HG03565 (cell line): ENCODE measurements around the gene TBC1D30.

Experiments
- ATAC-seq: cut with Tn5 transposase; IDR thresholded peaks from one replicate; pipeline ENCODE4 v1.9.1; 2021; ENCODE audit warnings: mild to moderate bottlenecking, moderate library complexity; ENCODE audit not compliant: unreplicated experiment

TBC1D30 gene

GRCh38 chr12:64802180-64802775, 22.2 kb upstream of the TBC1D30 start:
- peak; percentile 45 for ATAC-seq

DNA sequence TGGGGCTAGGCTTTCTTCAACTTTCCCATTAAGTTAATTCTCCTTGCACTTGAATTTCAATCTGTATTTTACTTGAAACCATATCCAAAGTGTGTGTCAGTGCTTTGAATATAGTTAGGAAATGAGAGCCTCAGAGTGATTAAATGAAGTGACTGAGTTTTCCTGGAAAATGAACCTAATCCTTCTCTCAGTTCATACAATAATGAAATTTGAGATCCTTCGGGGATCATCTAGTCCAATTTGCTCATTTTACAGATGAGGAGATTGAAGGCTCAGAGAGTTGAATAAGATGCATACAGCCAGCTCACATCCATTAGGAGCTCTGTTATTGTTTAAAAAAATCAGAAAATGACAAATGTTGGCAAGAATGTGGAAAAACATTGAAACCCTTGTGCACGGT, 18.3 kb upstream of the TBC1D30 start:
- no peak for ATAC-seq

- no peak for ATAC-seq
These were observed 17.6 kb upstream of the TBC1D30 start for GRCh38 chr12:64806593-64807460.

DNA sequence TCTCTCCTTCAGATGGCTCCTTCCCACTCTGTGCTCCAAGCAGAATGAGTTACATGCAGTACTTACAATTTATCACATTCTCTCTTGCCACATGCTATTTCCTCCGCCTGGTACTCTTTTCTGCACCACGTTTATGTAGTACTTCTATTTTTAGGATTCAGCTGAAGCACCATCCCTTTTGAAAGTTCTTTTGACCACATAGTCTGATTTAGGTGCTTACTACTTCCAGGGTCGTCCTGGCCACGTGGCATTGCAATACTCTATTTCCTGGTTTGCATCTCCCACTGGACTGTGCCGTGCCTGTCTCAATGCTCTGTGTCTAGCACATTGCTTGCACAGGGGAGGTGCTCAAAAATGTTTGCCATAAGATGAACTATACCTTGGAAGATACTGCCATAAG, 16.3 kb upstream of the TBC1D30 start:
- ATAC-seq = peak; percentile 45

- no peak for ATAC-seq
These were observed 13.6 kb upstream of the TBC1D30 start for GRCh38 chr12:64810831-64811230.

- ATAC-seq = no peak
These were observed 10.7 kb upstream of the TBC1D30 start for GRCh38 chr12:64813723-64814122.

- ATAC-seq = no peak
These were observed 10.0 kb upstream of the TBC1D30 start for GRCh38 chr12:64814432-64814831.

GRCh38 chr12:64819816-64820402, 4.5 kb upstream of the TBC1D30 start:
- no peak for ATAC-seq

DNA sequence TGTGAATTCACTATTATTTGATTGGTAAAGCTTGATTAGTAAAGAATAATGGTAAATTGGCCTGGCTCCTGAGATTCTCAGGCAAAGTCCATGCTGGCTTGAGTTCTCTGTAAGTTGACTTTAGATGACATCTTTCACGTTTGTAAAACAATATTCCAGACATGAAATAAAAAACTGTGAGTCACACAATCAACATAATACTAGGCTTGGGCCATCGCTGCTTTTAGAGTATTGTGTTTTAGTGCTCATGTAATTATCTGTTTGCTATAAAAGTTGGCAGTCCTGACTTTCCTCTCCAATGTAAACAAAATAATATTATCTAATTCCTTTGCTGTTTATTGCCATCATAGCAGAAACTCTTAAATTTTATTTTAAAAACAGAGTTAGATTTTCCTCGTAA, 3.9 kb upstream of the TBC1D30 start:
- ATAC-seq = no peak

GRCh38 chr12:64821116-64821630, 3.3 kb upstream of the TBC1D30 start:
- ATAC-seq = no peak

DNA sequence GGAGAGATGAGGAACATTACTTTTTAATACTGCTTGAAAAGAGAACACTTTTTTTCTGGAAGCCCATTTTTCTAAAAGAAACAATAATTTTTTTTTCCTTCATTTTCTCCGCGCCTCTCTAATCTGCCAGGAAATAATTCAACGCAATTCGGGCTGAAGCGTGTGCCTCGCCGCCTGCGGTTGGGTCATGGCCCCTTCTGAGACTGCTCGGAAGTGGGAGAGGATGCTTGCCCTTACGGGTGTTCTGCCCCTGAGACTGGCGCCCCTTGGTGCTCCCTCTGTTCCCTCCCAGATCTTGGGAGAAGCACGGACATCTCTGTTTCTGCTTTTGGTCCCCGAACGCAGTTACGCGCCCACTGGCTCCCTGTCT, 332 bp upstream of the TBC1D30 start:
- no peak for ATAC-seq

GRCh38 chr12:64825143-64826021, 935 bp downstream of the TBC1D30 start:
- no peak for ATAC-seq

GRCh38 chr12:64826234-64826633, 1.8 kb downstream of the TBC1D30 start:
- peak; percentile 40 for ATAC-seq

- no peak for ATAC-seq
These were observed 4.3 kb downstream of the TBC1D30 start for GRCh38 chr12:64828713-64829112.

DNA sequence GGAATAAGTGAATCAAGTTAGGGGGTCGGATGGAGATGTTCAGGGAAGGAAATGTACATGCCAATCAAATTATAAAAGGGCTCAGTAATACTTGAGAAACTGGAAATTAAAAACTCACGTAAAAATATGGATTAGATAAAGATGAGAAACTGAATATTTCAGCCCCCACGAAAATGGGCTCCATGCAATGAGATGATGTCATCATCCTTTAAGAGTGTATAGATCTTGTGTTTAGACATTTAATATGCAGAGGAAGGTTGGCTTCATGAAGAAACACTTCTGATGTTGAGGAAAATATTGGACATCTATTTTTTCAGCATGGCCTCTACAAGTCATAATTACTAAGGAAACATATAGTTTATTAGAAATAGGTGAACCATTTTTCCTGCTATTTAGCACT, 9.5 kb downstream of the TBC1D30 start:
- no peak for ATAC-seq

- ATAC-seq = no peak
These were observed 11.5 kb downstream of the TBC1D30 start for GRCh38 chr12:64835901-64836300.

DNA sequence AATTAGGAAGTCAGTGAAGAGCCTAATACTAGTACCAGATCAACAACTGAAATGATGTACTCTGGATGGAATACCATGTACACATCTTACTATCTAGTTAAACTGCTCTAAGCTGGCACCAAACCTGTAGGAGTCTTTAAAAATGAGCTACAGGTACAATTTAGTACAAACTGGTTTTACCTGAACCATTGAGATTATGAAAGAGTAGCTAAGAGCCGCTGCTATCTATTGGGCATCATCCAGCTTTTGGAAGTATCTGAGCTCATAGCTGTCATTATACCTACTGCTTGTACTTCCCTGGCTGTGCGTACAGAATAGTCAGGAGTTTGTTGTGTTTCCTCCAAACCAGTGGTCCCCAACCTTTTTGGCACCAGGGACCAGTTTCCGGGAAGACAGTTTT, 12.4 kb downstream of the TBC1D30 start:
- ATAC-seq = no peak

GRCh38 chr12:64837427-64837826, 13.0 kb downstream of the TBC1D30 start:
- ATAC-seq = no peak

- ATAC-seq = no peak
These were observed 15.7 kb downstream of the TBC1D30 start for GRCh38 chr12:64840119-64840518.

DNA sequence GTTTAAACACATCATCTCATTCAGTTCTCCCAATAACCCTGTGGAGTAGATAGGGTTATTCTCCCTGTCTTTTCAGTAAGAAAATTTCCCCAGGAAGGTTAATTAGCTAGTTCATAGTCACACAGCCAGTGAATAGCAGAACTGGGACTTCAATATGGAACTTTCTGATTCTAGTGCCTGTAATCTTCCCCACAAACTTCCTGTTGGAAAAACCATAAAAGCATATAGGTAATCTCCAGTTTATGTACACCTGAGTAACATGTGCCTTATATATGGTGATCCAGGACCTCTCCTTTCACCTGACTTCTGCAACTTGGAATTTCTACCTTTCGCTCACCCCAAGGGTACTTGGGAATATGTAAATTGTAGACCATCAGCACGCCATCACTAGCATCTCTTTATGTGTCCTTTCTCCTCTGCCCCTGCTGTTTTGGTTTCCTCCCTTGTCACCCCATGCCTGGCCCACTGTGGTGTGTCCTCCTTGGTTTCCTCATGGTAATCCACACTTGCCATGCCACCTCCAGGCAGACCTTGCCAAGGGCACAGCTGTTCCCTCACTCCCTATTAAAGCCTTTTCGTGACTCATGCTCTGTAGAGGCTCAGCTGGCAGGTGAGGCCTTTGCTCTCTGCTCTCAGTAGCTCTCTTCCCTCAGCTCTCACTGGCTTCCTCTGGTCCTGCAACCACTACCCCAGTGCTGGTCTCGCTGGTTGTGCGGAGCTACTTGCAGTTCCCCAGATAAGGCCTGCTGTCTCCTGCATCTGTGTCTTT, 16.7 kb downstream of the TBC1D30 start:
- no peak for ATAC-seq
